Stomach smooth muscle (tissue), 2 donors: ENCODE measurements around the gene ADM5.

ENCODE experiments used
- H3K27ac ChIP-seq: one replicate; pipeline ENCODE4 v1.7.0; 2013; ENCODE audit warnings: mild to moderate bottlenecking, low read length, inconsistent platforms
- H3K27me3 ChIP-seq, 2 donors: one replicate each; pipeline ENCODE4 v1.7.0; 2013; ENCODE audit warnings: low read length in 2 of 2; ENCODE audit not compliant: insufficient read depth in 2 of 2, control insufficient read depth in 1 of 2
- H3K36me3 ChIP-seq, 2 donors: one replicate each; pipeline ENCODE4 v1.7.0; 2013; ENCODE audit warnings: low read length in 2 of 2; ENCODE audit not compliant: control insufficient read depth in 2 of 2, insufficient read depth in 2 of 2
- H3K4me1 ChIP-seq: one replicate; pipeline ENCODE4 v1.7.0; 2013; ENCODE audit warnings: low read length; ENCODE audit not compliant: control insufficient read depth, insufficient read depth
- H3K4me3 ChIP-seq, 2 donors: one replicate each; pipeline ENCODE4 v1.7.0; 2013; ENCODE audit warnings: low read length in 2 of 2
- H3K9ac ChIP-seq, 2 donors: one replicate each; pipeline ENCODE4 v1.7.0; 2013; ENCODE audit warnings: low read length in 2 of 2, mild to moderate bottlenecking in 1 of 2
- H3K9me3 ChIP-seq, 2 donors: one replicate each; pipeline ENCODE4 v1.7.0; 2013; ENCODE audit warnings: low read length in 2 of 2; ENCODE audit not compliant: control insufficient read depth in 2 of 2
- donor health status: healthy.
- donor health status: Pancreatic carcinoma.

ADM5 gene

GRCh38 chr19:49690656-49691242 is 1.4 kb downstream of the ADM5 start, which contains the start of gene CPT1C:
TSS of gene CPT1C (plus strand) at chr19:49691116. CDS start at chr19:49692253, 1,137 bp downstream.
- H3K9ac ChIP-seq, result peak within 1 kb of the TSS; percentile 35 to 51
- peak within 1 kb of the TSS; percentile 31 for H3K27ac ChIP-seq
- peaks cover 8 to 12% of the 10 kb centered on the region in 2 donors for H3K36me3 ChIP-seq
- peaks cover 10 to 22% of the 10 kb centered on the region in 2 donors for H3K27me3 ChIP-seq
- H3K4me1 ChIP-seq, result peaks cover 25% of the 10 kb centered on the region
- no peaks in the 10 kb centered on the region for H3K9me3 ChIP-seq
- peak within 1 kb of the TSS; percentile 65 to 79 for H3K4me3 ChIP-seq

- no peak overlapping the region for H3K9ac ChIP-seq
- no peaks in the 10 kb centered on the region for H3K9me3 ChIP-seq
- peak overlapping the region; percentile 65 to 79 for H3K4me3 ChIP-seq
- H3K27ac ChIP-seq, result no peak overlapping the region
- peaks cover 4 to 5% of the 10 kb centered on the region in 2 donors for H3K36me3 ChIP-seq
- peaks cover 10 to 22% of the 10 kb centered on the region in 2 donors for H3K27me3 ChIP-seq
- peaks cover 25% of the 10 kb centered on the region for H3K4me1 ChIP-seq
These were observed 2.1 kb downstream of the ADM5 start for GRCh38 chr19:49691243-49692146.

GRCh38 chr19:49692147-49692506 is 2.7 kb downstream of the ADM5 start:
- Histone ChIP-seq H3K27ac (no peak overlapping the region), H3K9ac (no peak overlapping the region), H3K27me3 (peaks cover 10 to 22% of the 10 kb centered on the region in 2 donors), H3K36me3 (peaks cover under 1 to 5% of the 10 kb centered on the region in 2 donors), H3K4me1 (peaks cover 25% of the 10 kb centered on the region), H3K4me3 (no peak overlapping the region), H3K9me3 (no peaks in the 10 kb centered on the region)

- H3K9ac ChIP-seq, result no peak overlapping the region
- peaks cover 0 to 2% of the 10 kb centered on the region in 2 donors for H3K27me3 ChIP-seq
- no peaks in the 10 kb centered on the region for H3K9me3 ChIP-seq
- peaks cover 7% of the 10 kb centered on the region for H3K4me1 ChIP-seq
- no peak overlapping the region for H3K4me3 ChIP-seq
- H3K36me3 ChIP-seq, result no peaks in the 10 kb centered on the region
- H3K27ac ChIP-seq, result no peak overlapping the region
These were observed 6.7 kb downstream of the ADM5 start for GRCh38 chr19:49696115-49696514.

GRCh38 chr19:49696865-49697264 is 7.5 kb downstream of the ADM5 start:
- Histone ChIP-seq H3K9ac (no peak overlapping the region), H3K36me3 (no peaks in the 10 kb centered on the region), H3K9me3 (no peaks in the 10 kb centered on the region), H3K27me3 (no peaks in the 10 kb centered on the region), H3K4me1 (no peaks in the 10 kb centered on the region), H3K27ac (no peak overlapping the region), H3K4me3 (no peak overlapping the region)

- Histone ChIP-seq H3K9ac (no peak overlapping the region), H3K9me3 (no peaks in the 10 kb centered on the region), H3K36me3 (no peaks in the 10 kb centered on the region), H3K27me3 (no peaks in the 10 kb centered on the region), H3K27ac (no peak overlapping the region), H3K4me3 (no peak overlapping the region), H3K4me1 (no peaks in the 10 kb centered on the region)
These were observed 10.0 kb downstream of the ADM5 start for GRCh38 chr19:49699364-49699763.

- no peak overlapping the region for H3K27ac ChIP-seq
- no peak overlapping the region for H3K4me3 ChIP-seq
- no peaks in the 10 kb centered on the region for H3K9me3 ChIP-seq
- H3K9ac ChIP-seq, result no peak overlapping the region
- no peaks in the 10 kb centered on the region for H3K4me1 ChIP-seq
- no peaks in the 10 kb centered on the region for H3K36me3 ChIP-seq
- no peaks in the 10 kb centered on the region for H3K27me3 ChIP-seq
These were observed 11.2 kb downstream of the ADM5 start for GRCh38 chr19:49700563-49700962.

GRCh38 chr19:49701271-49701786 is 11.9 kb downstream of the ADM5 start:
- H3K9me3 ChIP-seq, result no peaks in the 10 kb centered on the region
- no peaks in the 10 kb centered on the region for H3K27me3 ChIP-seq
- no peak overlapping the region for H3K4me3 ChIP-seq
- H3K9ac ChIP-seq, result no peak overlapping the region
- no peaks in the 10 kb centered on the region for H3K36me3 ChIP-seq
- H3K4me1 ChIP-seq, result no peaks in the 10 kb centered on the region
- H3K27ac ChIP-seq, result no peak overlapping the region

- no peaks in the 10 kb centered on the region for H3K27me3 ChIP-seq
- H3K9ac ChIP-seq, result no peak overlapping the region
- H3K27ac ChIP-seq, result no peak overlapping the region
- no peak overlapping the region for H3K4me3 ChIP-seq
- no peaks in the 10 kb centered on the region for H3K4me1 ChIP-seq
- no peaks in the 10 kb centered on the region for H3K9me3 ChIP-seq
- no peaks in the 10 kb centered on the region for H3K36me3 ChIP-seq
These were observed 15.7 kb downstream of the ADM5 start for GRCh38 chr19:49704888-49705642.

GRCh38 chr19:49705919-49706318 is 16.5 kb downstream of the ADM5 start:
- no peak overlapping the region for H3K4me3 ChIP-seq
- no peak overlapping the region for H3K27ac ChIP-seq
- peaks cover 0 to 2% of the 10 kb centered on the region in 2 donors for H3K27me3 ChIP-seq
- no peak overlapping the region for H3K9ac ChIP-seq
- H3K4me1 ChIP-seq, result no peaks in the 10 kb centered on the region
- peaks cover 0 to 3% of the 10 kb centered on the region in 2 donors for H3K36me3 ChIP-seq
- no peaks in the 10 kb centered on the region for H3K9me3 ChIP-seq
